ENCODE measurements around the gene PI4KB.

PI4KB gene

GRCh38 chr1:151326619-151327222 lies 495 bp downstream of the PI4KB start:
- CTCF ChIA-PET, result interaction anchor here (0.7 to 3.1 kb wide), 7 partner anchors 14 to 73 kb away, joined by 3 to 24 read pairs (median 3); partner anchors contain the start of gene PSMB4
- DNase-seq (ENCODE audit: extremely low spot score), result peak; percentile 62
- POLR2A ChIA-PET, result interaction anchor here (0.6 to 2.9 kb wide), 11 partner anchors 12 to 156 kb away, joined by 3 to 89 read pairs (median 5); partner anchors contain the start of genes PSMB4 and ZNF687
- TF ChIP-seq NFRKB (IDR thresholded peaks at IDR 0.05) (no peak), BHLHE40 (IDR thresholded peaks at IDR 0.05; ENCODE audit: borderline replicate concordance) (no peak), TARDBP (IDR thresholded peaks at IDR 0.05) (no peak), ARNT (IDR thresholded peaks at IDR 0.05) (no peak), PKNOX1 (IDR thresholded peaks at IDR 0.05) (no peak), LEF1 (IDR thresholded peaks at IDR 0.05; ENCODE audit: borderline replicate concordance) (no peak), FOXM1 (IDR thresholded peaks at IDR 0.05; ENCODE audit: borderline replicate concordance) (no peak), ELF4 (IDR thresholded peaks at IDR 0.05) (no peak), FOXK2 (IDR thresholded peaks at IDR 0.05) (no peak), FOXA1 (IDR thresholded peaks at IDR 0.05) (no peak), SP1 (IDR thresholded peaks at IDR 0.05) (no peak), CTBP1 (IDR thresholded peaks at IDR 0.05; ENCODE audit: borderline replicate concordance) (no peak), SUZ12 (IDR thresholded peaks at IDR 0.05) (no peak), ZNF384 (IDR thresholded peaks at IDR 0.05) (no peak)

- POLR2A ChIA-PET, result interaction anchor here (1.0 to 2.9 kb wide), 5 partner anchors 12 to 70 kb away, joined by 3 to 89 read pairs (median 25); partner anchors contain the start of gene ZNF687
- CTCF ChIA-PET, result interaction anchor here (1.2 to 3.1 kb wide), 3 partner anchors 15 to 34 kb away, joined by 3 to 24 read pairs (median 3); no protein-coding TSS in a partner anchor
These were observed 1.4 kb downstream of the PI4KB start for GRCh38 chr1:151325646-151326429.

GRCh38 chr1:151325231-151325630 lies 2.0 kb downstream of the PI4KB start:
- no peak for DNase-seq (ENCODE audit: extremely low spot score)
- no peak for TF ChIP-seq NFRKB (IDR thresholded peaks at IDR 0.05)
- no peak for TF ChIP-seq FOXK2 (IDR thresholded peaks at IDR 0.05)
- ChIA-PET CTCF (interaction anchor here (0.6 to 3.1 kb wide), 3 partner anchors 15 to 25 kb away, joined by 3 to 24 read pairs (median 3); no protein-coding TSS in a partner anchor), POLR2A (no interaction called here)

More at GRCh38 chr1:151325646-151326429, 1.4 kb downstream of the PI4KB start:
- TF ChIP-seq FOXA1 (IDR thresholded peaks at IDR 0.05), result no peak
- TF ChIP-seq LEF1 (IDR thresholded peaks at IDR 0.05; ENCODE audit: borderline replicate concordance), result no peak
- no peak for TF ChIP-seq ZNF384 (IDR thresholded peaks at IDR 0.05)
- TF ChIP-seq ARNT (IDR thresholded peaks at IDR 0.05), result no peak
- peak; percentile 26 for DNase-seq (ENCODE audit: extremely low spot score)

GRCh38 chr1:151324390-151324930 lies 2.8 kb downstream of the PI4KB start:
- ChIA-PET POLR2A (no interaction called here), CTCF (interaction anchor here (0.6 to 1.5 kb wide), 3 partner anchors 16 to 24 kb away, joined by 3 to 4 read pairs (median 4); no protein-coding TSS in a partner anchor)

GRCh38 chr1:151318975-151319374 lies 8.2 kb downstream of the PI4KB start:
- no peak for DNase-seq (ENCODE audit: extremely low spot score)
- ChIA-PET CTCF (no interaction called here), POLR2A (interaction anchor here (0.9 to 10.0 kb wide), 2 partner anchors 8 to 37 kb away, joined by 3 to 89 read pairs; partner anchors contain the start of genes PI4KB and ZNF687)
- TF ChIP-seq SP1 (IDR thresholded peaks at IDR 0.05) (no peak), CTBP1 (IDR thresholded peaks at IDR 0.05; ENCODE audit: borderline replicate concordance) (no peak), ELF4 (IDR thresholded peaks at IDR 0.05) (no peak), SUZ12 (IDR thresholded peaks at IDR 0.05) (no peak), LEF1 (IDR thresholded peaks at IDR 0.05; ENCODE audit: borderline replicate concordance) (no peak), L3MBTL2 (conservative IDR thresholded peaks at IDR 0.05) (no peak), NFRKB (IDR thresholded peaks at IDR 0.05) (no peak), TARDBP (IDR thresholded peaks at IDR 0.05) (no peak), PKNOX1 (IDR thresholded peaks at IDR 0.05) (no peak), FOXK2 (IDR thresholded peaks at IDR 0.05) (no peak), FOXM1 (IDR thresholded peaks at IDR 0.05; ENCODE audit: borderline replicate concordance) (no peak), ZNF384 (IDR thresholded peaks at IDR 0.05) (no peak), ARNT (IDR thresholded peaks at IDR 0.05) (no peak), BHLHE40 (IDR thresholded peaks at IDR 0.05; ENCODE audit: borderline replicate concordance) (no peak), FOXA1 (IDR thresholded peaks at IDR 0.05) (no peak), HDGF (IDR thresholded peaks at IDR 0.05; ENCODE audit: borderline replicate concordance) (no peak)

More at GRCh38 chr1:151324390-151324930, 2.8 kb downstream of the PI4KB start:
- TF ChIP-seq SP1 (IDR thresholded peaks at IDR 0.05) (no peak), PKNOX1 (IDR thresholded peaks at IDR 0.05) (no peak), L3MBTL2 (conservative IDR thresholded peaks at IDR 0.05) (no peak), FOXK2 (IDR thresholded peaks at IDR 0.05) (no peak), ZNF384 (IDR thresholded peaks at IDR 0.05) (no peak), BHLHE40 (IDR thresholded peaks at IDR 0.05; ENCODE audit: borderline replicate concordance) (no peak), TARDBP (IDR thresholded peaks at IDR 0.05) (no peak), FOXA1 (IDR thresholded peaks at IDR 0.05) (no peak), ELF4 (IDR thresholded peaks at IDR 0.05) (no peak), FOXM1 (IDR thresholded peaks at IDR 0.05; ENCODE audit: borderline replicate concordance) (no peak), LEF1 (IDR thresholded peaks at IDR 0.05; ENCODE audit: borderline replicate concordance) (no peak), HDGF (IDR thresholded peaks at IDR 0.05; ENCODE audit: borderline replicate concordance) (no peak), ARNT (IDR thresholded peaks at IDR 0.05) (no peak), CTBP1 (IDR thresholded peaks at IDR 0.05; ENCODE audit: borderline replicate concordance) (no peak), SUZ12 (IDR thresholded peaks at IDR 0.05) (no peak), NFRKB (IDR thresholded peaks at IDR 0.05) (no peak)
- DNase-seq (ENCODE audit: extremely low spot score), result no peak
